ENCODE results near the gene NFKBIZ.

Gene NFKBIZ

DNA sequence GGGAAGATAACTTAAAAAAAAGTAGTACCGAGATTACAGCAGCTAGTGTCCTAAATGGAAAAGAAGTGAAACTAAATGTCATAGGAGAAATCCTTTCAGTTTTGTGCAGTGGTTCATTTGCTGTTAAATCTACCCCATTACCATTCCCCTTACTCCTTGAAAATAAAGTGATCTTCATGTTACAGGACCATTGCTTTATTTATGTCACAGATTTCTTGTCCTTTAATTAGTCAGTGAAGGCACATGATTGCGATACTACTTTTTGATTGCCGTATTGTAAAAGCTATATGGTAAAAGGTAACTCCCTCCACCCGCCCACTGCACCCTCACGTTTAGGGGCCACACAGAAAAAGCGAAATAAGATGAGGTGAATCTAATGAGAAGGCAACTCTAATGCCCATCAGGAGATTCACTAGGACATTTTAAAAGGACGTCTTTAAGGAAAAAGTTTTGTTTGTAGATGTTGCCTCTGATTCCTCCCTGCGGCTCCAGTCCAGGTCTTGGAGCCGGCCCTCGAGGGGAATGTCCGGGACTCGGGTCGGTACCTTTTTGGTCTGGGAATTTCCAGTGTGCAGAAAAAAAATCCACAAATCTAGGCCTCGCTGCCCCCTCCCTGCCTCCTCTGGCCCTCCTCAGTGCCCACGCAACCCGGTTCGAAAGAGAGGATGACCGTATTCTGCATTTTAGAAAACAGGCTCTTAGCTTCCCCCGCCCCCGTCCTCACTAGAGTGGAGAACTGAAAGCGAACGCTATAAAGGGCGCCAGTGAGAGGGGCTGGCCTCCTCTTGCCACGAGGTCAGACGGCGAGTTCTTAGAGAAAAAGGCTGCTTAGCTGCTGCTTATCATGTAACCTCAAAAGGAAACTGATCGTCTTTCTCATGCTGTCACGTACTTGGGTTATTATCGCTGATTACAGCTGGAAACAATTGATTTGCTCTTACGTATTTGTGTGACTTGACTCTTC lies 21.8 kb upstream of the NFKBIZ start:
- DNase-seq (ENCODE audit: low spot score), result peak; percentile 45

DNA sequence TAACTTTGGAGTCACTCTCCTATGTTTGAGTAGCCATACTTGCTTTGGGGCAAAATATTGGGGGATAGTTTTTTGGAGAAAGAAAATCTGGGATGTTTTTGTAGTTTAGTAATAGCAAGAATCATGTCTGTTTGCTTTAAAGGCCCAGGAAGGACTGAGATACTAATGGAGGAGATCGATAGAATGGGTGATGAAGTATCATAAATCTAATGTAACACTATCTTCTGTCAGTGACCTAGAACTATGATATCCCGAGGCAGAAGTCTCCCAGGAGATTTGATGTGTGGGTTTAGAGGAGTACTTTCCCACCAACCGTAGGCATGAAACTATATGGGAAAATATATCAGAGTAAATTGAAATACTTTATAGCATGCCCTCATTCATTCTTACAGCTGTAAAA lies 21.0 kb upstream of the NFKBIZ start:
- no peak for DNase-seq (ENCODE audit: low spot score)

DNA sequence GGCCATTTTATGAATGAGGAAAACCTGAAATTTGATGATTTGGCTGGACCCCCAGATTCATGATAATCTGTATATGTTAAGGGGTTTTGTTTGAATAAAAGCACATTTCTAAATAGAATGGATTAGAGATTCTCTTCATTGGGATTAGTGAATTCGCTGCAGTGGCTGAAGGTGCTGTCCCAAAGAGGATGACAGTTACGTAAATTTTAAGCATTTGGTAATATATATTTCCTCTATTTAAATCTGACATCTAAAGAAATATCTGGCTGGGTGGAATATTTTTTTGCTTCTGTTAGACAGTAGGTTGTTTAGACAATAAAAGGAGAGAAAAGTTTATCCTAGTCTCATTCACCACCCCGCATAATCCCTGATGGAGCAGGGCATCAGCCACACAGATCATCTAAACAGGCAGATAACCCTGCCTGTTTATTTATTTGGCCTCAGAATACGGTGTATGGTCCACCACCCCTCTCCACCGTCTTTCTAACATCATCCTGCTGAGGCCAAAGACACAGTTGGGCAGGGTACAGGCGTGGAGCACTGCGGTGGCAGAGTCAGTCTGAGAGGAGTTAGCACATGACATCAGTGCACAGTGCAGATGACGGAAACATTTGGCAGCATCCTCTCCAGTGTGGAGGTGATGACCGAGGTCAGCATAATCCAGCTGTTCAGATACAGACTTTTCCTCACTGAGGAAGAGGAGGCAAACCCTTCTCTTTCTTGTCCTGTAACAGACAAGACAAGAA lies 20.4 kb upstream of the NFKBIZ start:
- peak; percentile 56 for DNase-seq (ENCODE audit: low spot score)

DNA sequence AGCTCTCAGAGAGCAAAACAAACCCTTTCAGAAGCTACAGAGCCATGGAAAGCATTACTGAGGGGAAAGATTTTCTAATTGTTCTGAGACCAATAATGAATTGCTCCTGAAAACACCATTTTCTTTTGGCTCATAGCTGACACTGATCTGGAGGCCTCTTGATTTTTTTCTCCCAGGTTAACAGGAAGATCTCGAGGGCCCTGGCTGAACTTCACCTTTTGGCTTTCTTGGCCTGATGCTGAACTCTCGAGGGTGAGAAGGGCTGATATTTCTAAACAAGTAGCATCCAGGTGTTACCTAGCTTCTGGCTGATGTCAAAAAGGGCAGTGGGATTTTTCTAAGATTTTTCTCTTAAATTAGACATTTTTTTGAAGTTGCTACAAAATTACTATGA lies 19.9 kb upstream of the NFKBIZ start:
- no peak for DNase-seq (ENCODE audit: low spot score)

DNA sequence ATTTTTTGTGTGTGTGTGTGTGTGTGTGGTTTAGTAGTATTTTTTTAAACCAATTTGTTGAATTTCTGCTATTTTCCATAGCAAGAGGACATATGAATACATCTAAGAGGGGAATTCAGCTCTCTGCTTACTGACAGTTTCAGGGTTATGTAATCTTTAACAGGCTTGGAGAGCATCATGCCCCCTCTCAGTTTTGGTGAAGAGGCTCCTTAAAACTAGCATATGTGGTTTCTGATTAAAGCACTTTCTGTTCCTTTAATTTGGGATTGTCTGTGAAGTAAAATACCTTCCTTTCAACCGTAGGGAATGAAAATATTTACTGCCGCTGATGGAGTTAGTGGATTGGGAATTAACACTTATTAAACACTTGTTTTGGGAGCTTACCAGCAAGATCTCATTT lies 19.4 kb upstream of the NFKBIZ start:
- DNase-seq (ENCODE audit: low spot score), result no peak

DNA sequence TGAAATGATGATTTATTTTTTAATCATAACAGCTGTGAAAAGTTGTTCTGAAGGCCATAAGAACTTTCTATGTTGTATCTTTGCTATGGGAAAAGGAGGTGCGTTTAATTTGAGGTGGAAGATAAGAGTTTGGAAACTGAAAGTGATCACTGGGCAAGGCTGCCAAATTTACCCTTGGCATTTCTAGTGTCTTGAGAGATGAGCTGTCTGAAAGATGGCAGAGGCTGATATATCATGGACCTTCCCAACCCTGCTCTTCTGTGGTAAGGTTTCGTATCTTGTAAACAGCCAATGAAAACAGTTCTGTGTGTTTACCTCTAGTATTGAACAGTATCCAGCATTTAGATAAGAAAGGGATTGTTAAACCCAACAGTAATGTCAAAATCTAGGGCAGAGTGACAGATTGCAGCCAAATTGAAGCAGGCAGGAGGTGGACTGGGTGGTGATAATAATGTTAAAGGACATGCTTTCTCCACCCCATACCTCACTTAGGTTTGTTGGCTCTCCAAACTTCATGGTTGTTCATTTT lies 15.8 kb upstream of the NFKBIZ start:
- no peak for DNase-seq (ENCODE audit: low spot score)

DNA sequence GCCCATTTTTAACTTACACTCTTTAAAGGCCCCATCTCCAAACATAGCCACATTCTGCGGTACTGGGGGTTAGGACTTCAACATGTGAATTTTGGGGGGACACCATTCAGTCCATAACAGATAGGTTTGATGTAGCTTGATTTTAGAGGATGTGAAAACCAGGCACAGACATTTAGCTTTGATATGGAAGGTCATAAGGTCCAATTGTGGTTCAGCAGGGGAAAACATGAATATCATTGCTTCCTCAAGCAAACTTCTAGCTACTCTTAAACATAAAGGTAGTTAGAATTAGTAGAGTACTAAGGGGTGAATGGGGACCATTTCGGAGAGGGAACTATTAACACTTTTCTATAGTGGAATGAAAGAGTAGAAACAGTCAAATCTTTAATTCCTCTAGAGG lies 13.6 kb upstream of the NFKBIZ start:
- DNase-seq (ENCODE audit: low spot score), result no peak

DNA sequence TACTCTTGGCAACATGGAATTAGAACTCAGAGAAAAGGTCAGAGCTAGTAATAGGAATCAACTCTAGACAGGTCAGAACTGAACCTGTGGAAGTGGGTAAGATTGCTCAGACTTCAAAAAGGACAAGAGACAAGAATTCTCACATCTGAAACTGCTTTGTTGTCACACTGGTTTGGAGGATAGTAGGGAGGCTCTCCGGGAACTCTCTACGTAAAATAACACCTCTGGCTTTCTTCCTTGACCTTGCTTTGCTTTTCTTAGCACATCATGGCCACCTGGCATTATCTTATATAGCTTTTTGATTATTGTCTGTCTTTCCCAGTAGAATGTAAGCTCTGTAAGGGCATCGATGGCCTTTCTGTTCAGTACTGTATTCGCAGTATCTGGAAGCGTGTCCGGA lies 13.2 kb upstream of the NFKBIZ start:
- no peak for DNase-seq (ENCODE audit: low spot score)

DNA sequence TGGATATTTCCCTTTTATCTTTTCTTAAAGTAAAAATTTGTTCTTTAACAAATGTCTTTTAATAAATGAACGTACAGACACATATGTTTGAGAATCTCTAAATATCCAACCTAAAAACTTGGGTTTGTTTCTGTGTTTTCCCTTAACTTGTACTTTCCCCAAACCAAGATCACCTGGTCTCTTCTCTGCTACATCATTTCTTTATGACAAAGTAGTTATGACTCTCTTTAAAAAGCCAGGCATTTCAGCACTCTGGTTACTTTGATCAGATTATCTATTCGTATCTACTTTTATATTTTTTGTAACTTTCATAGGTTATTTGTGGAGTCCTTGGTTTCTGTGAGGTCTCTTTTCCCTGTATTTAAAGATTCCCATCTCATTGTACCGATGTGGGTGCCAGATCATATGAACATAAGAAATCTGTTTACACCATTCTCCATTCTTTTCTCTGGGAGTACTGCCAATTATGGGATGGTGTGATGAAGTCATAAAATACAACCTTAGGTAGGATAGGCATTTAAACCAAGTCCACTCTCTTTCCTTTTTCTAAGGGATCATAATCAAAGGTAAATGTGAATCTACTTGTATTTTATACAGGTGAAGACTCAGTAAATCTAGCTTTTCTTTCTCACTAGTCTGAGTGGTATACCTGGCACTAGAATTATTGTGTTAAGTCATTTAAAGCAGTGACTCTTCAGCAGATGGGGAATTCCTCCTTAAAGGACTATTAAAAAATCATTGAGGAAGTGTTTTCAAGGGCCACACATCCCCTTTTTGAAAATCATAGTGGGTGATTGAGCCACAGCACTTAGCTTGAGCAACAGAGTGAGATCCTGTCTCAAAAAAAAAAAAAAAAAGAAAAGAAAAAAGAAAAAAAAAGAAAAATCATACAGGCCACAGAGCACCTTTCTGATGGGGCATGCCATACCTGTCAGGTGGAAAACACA lies 12.4 kb upstream of the NFKBIZ start:
- peak; percentile 43 for DNase-seq (ENCODE audit: low spot score)

DNA sequence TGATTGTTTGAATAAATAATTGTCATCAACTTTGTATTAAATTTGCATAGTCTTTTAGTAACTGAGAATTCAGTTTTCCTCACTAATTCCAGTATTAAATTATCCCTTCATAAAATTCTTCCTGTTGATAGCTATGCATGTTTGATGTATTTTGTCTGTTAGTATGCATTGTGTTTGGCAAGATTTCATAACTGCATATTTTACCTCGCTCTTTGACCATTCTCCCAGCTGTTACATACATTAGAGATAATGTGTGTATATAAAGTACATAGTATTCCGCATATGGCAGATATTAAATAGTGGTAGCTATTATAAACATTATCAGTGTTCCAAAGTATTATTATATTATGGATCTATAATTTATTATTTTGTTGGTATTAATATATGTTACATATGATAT lies 10.6 kb upstream of the NFKBIZ start:
- no peak for DNase-seq (ENCODE audit: low spot score)

DNA sequence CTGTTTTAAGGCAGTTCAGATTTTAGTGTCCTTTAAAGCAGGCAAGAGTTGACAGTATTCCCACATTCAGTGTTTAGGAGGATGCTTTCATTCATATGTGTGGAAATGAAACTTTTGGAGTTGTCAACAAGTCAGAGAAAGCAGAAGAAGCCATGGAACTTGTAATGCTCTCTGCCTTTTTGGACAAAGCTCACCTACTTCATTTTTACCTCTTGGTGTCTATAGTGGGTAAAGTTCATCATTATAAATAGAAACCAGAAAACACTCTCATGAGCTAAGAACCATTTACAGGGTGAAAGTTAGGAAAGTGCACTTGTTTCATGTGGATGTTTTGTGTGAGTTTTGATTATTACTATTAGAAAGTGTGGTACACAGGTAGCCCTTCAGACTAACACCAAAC lies 9.2 kb upstream of the NFKBIZ start:
- no peak for DNase-seq (ENCODE audit: low spot score)

DNA sequence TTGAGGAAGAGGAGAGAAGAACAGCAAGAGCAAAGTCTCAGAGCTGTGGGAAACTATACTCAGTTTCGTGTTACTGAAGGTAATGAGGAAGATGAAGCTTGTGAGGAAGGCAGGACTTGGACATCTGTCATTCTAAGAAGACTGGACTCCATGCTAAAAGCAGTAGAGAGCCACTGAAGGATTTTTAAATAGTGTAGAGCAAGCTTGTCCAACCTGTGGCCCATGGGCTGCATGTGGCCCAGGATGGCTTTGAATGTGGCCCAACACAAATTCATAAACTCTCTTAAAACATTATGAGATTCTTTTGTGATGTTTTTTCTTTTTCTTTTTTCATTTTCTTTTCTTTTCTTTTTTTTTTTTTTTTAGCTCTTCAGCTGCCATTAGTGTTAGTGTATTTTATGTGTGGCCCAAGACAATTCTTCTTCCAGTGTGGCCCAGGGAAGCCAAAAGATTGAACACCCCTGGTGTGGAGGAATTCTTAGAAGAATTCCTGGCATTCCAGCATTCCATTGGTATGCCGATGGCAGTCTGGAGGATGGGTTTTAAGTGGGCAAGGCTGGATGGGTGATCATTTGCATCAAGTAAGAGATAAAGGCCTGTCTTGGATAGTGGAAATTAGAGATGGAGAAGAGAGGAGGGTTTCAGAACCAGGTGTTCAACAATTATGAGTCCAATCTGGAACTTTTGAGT lies 6.9 kb upstream of the NFKBIZ start:
- peak; percentile 39 for DNase-seq (ENCODE audit: low spot score)

DNA sequence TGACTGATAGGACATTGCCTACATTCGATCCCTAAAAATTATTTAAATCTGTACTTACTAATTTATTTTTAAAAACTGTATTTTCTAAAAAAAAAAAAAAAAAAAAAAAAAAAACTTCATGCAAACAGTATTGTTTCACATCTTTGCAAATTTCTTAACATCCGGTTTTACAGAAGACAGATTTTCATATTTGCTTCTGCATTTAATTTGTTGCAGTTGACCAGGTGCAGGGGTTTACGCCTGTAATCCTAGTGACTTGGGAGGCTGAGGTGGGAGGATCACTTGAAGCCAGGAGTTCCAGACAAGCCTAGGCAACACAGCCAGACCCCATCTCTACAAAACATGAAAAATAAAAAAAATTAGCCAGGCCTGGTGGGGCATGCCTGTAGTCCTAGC lies 6.4 kb upstream of the NFKBIZ start:
- no peak for DNase-seq (ENCODE audit: low spot score)

DNA sequence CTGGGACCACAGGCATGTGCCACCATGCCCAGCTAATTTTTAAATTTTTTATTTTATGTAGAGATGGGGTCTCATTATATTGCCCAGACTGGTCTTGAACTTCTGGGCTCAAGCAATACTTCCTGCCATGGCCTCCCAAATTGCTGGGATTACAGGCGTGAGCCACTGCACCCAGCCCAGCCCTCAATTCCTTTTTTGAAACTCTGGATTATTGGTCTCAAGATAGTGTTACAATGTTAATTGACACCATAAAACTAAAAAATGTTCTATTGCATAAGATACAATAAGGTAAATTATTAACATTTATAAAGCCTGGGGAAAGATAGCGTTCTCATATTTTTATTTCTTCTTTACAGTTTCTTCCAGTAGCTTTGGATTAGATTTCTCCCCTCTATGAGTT lies 3.9 kb upstream of the NFKBIZ start:
- no peak for DNase-seq (ENCODE audit: low spot score)

DNA sequence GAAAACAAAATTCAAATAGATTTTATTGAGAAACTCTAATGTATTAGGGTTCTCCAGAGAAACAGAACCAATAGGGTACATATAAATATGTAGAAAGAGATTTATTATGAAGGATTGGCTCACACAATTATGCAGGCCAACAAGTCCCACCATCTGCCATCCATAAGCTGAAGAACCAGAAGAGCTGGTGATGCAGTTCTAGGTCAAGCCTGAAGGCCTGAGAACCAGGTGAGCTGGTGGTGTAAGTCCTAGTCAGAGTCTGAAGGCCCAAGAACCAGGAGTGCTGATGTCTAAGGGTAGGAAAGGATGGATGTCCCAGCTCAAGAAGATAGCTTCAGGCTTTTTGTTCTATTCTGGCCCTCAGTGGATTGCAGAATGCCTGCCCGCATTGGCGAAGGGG lies 2.6 kb upstream of the NFKBIZ start:
- DNase-seq (ENCODE audit: low spot score), result no peak

DNA sequence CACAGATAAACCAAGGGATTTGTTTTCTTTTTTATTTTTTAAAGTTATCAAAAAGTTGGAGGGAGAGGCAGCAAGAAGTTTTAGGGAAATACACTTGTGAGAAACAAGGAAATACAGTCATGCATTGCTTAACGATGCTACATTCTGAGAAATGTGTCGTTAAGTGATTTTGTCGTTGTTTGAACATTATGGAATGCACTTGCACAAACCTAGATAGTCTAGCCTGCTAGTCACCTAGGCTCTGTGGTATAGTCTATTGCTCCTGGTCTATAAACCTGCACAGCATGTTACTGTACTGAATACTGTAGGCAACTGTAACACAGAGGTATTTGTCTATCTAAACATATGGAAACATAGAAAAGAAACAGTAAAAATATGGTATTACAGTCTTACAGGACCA lies 2.0 kb upstream of the NFKBIZ start:
- DNase-seq (ENCODE audit: low spot score), result no peak

DNA sequence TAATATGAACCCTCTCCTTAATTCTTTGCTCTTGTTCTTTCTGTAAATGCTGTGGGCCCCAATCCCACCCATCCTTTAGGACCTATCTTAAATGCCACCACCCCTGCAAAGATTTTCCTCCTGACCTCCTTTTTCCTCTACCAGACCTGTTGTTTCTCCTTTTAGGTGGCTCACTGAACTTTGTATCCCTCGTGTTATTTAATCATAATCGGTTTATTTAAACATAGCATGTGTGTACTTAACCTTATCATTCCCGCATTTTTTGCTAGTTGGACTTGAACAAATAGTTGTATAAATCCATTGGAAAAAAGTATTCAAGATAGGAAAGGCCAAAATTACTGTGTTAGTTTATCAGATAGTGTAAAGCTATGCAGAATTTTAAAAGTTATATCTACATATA lies 988 bp upstream of the NFKBIZ start:
- DNase-seq (ENCODE audit: low spot score), result no peak

DNA sequence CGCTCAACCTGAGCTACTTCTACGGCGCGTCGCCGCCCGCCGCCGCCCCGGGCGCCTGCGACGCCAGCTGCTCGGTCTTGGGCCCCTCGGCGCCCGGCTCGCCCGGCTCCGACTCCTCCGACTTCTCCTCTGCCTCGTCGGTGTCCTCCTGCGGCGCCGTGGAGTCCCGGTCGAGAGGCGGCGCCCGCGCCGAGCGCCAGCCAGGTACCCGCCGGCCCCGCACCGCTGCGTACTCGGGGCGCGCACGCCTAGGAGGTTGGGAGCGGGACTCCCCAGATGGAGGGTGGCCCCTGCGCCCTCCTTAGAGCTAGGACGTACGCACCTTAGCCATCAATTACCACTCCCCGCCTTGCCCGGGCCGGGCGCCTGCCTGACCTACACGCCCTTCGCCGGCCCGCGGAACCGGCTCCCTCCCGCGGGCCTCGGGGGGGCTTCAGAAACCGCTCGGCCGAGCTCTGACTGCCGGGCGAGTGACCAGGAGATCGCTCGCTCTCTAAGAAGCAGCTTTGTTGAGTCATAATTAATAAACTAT lies 466 bp downstream of the NFKBIZ start:
- DNase-seq (ENCODE audit: low spot score), result no peak

DNA sequence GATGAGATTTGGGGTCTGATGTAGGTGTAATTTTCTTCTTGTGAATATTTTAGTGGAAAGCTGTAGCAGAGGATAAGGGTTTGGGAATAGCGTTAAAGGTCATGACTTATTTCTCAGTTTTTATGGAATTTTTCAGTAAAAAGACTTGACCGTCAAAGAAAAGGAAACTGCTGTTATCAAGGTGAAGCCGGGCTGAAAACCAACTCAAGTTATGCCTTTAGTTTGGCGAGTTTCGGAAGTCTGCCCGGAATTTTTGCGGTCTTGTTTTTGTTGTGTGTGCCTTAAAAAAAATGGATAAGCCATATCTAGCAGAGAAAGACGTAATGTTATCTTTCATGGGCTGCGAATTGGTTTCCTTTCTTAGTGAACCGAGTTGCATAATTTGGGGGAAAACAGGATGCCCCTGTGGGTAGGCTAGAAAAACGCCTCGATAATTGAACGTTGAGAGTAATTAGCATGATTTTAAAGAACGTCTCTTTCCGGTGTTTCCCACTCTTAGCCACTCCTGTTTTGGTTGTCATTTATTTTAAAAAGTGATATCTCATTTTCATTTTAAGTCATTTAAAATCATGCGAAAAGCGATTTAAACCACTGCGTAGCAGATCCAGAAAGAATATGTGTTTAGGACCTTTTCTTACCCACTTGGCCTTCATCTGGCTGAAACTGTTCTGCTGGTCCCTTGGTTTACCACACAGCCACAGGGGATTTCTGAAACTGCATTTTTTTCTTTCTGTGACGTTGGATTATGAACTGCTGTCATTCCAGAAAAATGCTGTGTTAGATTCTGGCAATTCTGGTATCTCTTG lies 1.1 kb downstream of the NFKBIZ start:
- DNase-seq (ENCODE audit: low spot score), result peak; percentile 57

DNA sequence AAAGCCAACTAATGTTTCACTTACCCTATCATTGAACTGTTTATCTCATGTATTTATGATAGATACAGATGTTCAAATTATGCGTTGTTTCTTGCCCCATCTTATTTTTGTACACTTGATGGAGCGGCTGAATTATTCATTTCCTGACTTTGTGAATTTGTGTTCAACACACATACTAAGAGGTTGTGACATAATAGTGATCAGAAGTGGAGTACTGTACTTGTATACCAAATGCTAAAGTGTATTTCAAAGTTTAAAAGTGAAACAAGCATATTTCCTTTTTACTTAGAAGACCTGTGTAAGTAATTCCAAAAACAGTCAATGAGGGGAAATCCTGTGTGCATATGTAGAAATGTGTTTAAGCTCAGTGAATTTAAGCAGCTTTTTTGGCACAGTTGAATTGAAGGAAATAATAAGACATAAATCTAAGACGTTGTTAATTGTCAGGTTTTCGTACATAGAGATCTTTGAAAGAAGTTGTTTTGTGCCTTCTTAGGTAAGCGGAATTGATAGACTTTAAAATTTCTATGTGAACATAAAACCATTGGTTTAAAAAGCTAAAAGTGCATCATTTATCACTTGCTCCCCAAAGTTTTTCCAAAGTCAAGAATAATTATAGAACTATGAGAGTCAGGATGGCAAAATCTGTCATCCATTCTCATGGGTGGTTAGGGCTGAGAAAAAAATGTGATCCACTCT lies 1.9 kb downstream of the NFKBIZ start:
- no peak for DNase-seq (ENCODE audit: low spot score)
